ENCODE results near the gene PTPRD.

Gene PTPRD

GRCh38 chr9:8543219-8543618 is 2069.6 kb downstream of the PTPRD start:
- no peak overlapping the region for H3K4me3 ChIP-seq (ENCODE audit: low read depth, low read length)
- no peak for TF ChIP-seq CTCF (IDR thresholded peaks at IDR 0.05; ENCODE audit: low read depth, low read length)

GRCh38 chr9:8542537-8542936 is 2070.3 kb downstream of the PTPRD start:
- no peak for TF ChIP-seq CTCF (IDR thresholded peaks at IDR 0.05; ENCODE audit: low read depth, low read length)
- H3K4me3 ChIP-seq (ENCODE audit: low read depth, low read length) = no peak overlapping the region

- TF ChIP-seq CTCF (IDR thresholded peaks at IDR 0.05; ENCODE audit: low read depth, low read length) = no peak
- no peak overlapping the region for H3K4me3 ChIP-seq (ENCODE audit: low read depth, low read length)
Observed at GRCh38 chr9:8539681-8540197, 2073.1 kb downstream of the PTPRD start.

- no peak overlapping the region for H3K4me3 ChIP-seq (ENCODE audit: low read depth, low read length)
- no peak for TF ChIP-seq CTCF (IDR thresholded peaks at IDR 0.05; ENCODE audit: low read depth, low read length)
Observed at GRCh38 chr9:8536845-8537244, 2076.0 kb downstream of the PTPRD start.

GRCh38 chr9:8534828-8535227 is 2078.0 kb downstream of the PTPRD start:
- no peak for TF ChIP-seq CTCF (IDR thresholded peaks at IDR 0.05; ENCODE audit: low read depth, low read length)

GRCh38 chr9:8533681-8534080 is 2079.1 kb downstream of the PTPRD start:
- no peak overlapping the region for H3K4me3 ChIP-seq (ENCODE audit: low read depth, low read length)
- TF ChIP-seq CTCF (IDR thresholded peaks at IDR 0.05; ENCODE audit: low read depth, low read length) = no peak

More at GRCh38 chr9:8534828-8535227, 2078.0 kb downstream of the PTPRD start:
- no peak overlapping the region for H3K4me3 ChIP-seq (ENCODE audit: low read depth, low read length)

- TF ChIP-seq CTCF (IDR thresholded peaks at IDR 0.05; ENCODE audit: low read depth, low read length) = no peak
- H3K4me3 ChIP-seq (ENCODE audit: low read depth, low read length) = no peak overlapping the region
Observed at GRCh38 chr9:8531826-8532415, 2080.9 kb downstream of the PTPRD start.
